Stimulated activated CD8-positive, alpha-beta memory T cell treated with anti-CD3 and anti-CD28 coated beads, Interleukin-4, amount 100 ng/mL, for 24 hours (primary cell): ENCODE data around the gene ARHGAP31.
"Not testable (repeated sequence)": the region's sequence is repeated elsewhere in the genome, so short reads cannot be mapped to it uniquely, and the experiment has no call there.

ENCODE experiments used
- DNase-seq: peaks from one replicate; pipeline ENCODE4 v3.0.0-alpha.2; 2020; ENCODE audit warnings: low read depth

ARHGAP31 gene

DNA sequence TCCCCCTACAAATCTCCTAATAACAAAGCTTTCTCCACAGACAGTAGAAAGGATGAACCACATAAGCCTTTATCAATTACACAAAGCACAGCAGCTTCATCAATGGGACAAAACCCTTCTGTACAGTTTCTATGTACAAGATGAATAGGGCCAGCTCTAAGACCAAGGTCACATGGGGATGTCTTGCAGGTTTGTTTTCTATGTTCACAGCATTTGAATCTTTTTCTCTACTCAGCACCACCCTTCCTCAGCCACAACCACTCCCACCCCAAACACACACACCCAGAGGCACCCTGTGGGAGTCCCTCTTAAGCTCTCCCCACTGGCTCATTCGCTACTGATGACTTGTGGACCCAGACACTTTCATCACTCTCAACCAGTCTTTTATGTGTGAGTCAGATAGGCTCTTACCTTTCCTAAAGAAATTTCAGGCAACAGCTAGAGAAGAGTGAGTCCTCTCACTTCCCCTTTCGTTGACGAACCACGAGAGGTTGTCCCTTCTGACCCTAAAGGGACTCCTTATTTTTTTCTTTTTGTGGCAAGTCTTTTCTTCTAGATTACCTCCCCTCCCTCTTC is 57.9 kb downstream of the ARHGAP31 start:
- no peak for DNase-seq

DNA sequence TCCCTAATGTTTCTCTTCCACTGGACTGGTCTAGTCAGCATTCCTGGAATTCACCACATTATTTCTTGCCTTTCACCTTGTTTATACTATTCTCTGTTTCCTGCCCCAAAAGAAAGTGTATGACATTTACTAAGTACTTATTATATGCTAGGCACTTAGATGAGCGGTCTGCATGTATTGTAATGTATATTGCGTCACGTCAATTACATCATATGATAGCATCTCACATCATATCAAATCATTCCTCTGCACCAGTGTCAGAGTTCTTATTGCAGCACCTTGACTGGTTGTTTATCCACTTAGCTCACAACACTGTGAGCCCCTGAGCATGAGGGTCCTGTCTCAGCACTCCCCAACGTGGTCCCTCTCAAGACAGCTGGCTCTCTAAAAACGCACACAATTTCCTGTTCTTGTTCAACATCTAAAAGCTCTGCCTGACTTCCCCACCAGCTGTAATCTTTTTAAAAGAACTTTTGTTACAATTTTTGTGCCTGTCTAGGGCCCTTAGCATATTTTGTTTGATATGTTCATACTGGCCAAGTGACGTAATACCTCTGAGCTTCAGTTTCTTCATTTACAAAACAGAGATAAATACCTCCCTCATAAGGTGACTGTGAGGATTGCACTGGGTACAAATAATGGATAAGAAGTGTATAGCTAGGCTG is 58.8 kb downstream of the ARHGAP31 start:
- DNase-seq: no peak

DNA sequence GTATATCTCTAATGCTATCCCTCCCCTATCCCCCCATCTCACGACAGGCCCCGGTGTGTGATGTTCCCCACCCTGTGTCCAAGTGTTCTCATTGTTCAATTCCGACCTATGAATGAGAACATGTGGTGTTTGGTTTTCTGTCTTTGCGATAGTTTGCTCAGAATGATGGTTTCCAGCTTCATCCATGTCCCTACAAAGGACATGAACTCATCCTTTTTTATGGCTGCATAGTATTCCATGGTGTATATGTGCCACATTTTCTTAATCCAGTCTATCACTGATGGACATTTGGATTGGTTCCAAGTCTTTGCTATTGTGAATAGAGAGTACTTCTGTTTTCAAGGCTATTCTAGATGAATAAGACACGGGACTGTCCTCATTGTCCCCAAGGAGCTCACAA is 61.4 kb downstream of the ARHGAP31 start:
- not testable (repeated sequence) for DNase-seq

DNA sequence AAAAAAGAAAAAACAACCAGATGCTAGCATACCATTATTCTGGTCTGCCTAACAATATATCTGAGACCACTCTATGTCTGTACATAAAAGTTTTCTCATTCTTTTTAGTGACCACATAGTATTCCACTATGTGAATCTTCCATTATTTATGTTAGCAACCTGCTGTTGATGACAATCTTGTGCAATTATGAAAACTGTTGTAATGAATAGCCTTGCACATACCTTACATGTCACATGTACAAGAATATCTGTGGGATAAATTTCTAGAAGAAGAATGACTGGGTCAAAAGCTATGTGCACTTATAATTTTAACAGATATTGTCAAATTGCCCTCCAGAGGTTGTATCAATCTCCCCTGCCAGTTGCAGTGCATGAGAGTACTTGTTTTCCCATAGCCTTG is 62.5 kb downstream of the ARHGAP31 start:
- no peak for DNase-seq

DNA sequence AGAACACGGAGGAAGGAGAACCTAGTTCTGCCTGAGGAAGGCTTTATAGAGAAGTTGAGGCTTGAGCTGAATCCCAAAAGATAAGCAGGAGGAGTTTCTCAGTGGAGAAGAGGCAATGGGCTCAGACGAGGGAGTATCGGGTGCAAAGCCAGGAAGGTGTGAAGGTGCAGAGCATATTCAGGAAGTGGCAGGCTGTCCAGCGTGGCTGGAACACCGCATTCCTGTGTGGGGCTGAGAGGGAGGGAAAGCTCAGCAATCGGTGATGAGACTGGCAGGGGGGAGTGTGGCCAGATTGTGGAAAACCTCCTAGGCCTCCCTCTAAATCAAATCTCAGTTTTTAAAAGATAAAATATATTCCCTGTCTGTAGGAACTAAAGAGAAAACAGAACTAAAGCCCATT is 63.0 kb downstream of the ARHGAP31 start:
- no peak for DNase-seq

DNA sequence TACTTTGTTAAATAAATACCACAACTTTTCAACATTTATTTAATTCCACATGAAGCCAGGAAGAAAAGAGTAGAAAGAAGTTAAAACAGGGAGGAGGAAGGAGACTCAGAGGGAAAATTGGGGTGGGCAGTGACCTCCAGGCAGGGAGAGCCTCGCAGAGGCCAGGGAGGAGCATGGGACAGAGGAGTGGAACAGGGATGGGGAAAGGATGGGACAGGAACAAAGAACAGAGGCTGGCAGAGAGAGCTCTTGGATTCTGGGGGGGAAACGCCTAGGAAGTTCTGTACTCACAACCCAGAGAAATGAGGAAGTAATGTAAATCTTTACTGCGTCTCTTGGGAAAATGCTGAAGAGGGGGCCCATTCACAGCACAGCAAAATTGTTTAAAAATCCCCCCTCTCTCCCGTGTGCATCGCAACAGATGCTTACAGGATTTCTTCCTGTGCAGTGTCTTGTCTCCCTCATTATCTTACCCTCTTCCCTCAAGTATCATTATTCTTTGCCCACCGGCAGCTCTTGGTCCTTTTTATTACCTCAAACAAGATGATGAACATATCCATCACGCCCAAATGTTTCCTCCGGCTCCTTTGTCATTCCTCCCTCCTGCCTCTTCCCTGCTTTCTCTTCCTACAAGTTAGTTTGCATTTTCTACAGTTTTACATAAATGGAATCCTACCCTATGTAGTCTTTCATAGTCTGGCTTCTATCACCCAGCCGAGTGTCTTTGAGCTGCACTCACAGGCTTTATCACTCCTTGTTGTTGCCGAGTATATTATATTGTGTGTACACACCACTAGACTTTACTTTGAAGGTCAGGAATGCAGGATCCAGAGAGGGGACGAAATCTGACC is 65.5 kb downstream of the ARHGAP31 start:
- DNase-seq: no peak

DNA sequence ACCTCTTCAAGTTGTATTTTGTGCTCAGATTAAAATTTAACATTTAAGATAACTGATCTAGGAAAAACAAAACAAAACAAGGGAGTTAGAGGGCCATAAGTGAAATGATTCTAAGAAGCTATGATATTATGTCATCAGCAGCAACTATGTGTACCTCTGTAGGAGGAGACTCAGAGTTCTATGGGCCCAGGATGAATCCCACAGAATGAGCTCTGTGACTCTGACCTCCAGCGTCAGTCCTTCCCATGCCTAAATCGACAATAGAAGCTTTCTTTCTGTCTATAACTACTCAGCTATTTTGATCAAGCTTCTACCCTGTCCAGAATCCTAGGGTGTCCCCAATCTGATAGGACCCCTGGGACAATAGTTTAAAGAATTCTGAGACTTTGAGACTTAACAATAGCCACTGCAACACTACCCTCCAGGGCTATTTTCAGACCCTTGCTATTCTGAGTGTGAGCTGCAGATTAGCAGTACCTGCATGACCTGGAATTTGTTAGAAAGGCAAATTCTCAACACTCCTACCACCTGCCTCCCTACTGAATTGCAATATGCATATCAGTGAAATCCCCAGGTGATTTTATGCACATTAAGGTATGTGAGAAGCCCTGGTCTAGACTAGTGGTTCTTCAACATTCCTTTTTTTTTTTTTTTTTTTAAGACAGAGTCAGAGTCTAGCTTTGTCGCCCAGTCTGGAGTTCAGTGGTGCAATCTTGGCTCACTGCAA is 66.7 kb downstream of the ARHGAP31 start:
- no peak for DNase-seq

DNA sequence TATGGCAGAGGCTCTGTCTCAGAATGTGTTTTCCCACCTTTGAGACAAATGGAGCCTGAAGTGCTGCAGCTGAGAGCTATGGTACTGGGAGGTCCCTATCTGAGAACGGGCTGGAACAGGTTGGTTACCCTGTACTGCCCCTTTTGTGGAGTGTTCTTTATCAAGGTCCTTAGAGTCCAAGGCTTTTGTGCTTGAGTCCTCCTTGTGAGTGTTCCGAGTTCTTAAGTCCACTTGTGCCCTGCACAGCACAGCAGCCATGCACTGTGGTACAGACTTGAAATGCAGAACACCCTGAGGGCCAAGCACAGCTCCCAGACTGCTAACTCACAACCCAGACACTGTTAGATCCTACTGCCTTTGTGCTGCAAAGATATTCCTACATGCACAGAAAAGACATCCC is 67.8 kb downstream of the ARHGAP31 start:
- DNase-seq: no peak

DNA sequence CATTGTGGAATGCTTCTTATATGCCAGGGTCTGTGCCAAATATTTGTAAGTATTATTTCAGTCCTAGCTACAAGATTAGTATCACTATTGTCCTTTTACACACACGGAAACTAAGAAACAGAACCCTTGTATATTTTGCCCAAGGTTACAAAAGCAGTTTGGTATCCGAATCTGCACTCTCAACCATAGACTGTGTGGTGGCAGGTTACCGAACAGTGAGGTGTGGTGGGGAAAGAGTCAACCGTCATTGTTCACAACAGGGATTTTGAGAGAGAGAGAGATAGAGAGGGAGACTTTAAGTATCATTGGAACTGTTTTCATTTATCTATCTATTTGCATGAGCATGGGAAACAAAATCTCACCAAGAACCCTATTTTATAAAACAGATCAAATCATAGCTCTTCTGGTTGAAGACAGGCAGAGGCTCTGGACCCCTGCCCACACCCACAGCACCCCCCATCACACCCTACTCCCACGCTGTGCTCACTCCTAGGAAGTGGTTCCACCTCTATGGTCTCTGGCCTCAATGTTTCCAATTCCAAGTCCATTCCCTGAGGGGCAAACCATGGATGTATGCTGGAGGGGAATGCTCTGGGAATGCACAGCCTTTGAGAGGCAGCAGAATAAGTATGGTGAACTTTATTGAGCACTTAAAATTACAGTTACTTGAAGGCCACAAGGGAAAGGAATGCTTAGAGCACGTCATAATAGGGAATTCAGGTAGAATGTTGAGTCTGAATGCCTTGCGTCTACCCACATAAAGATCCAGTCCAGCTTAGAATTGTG is 69.0 kb downstream of the ARHGAP31 start:
- DNase-seq: no peak

DNA sequence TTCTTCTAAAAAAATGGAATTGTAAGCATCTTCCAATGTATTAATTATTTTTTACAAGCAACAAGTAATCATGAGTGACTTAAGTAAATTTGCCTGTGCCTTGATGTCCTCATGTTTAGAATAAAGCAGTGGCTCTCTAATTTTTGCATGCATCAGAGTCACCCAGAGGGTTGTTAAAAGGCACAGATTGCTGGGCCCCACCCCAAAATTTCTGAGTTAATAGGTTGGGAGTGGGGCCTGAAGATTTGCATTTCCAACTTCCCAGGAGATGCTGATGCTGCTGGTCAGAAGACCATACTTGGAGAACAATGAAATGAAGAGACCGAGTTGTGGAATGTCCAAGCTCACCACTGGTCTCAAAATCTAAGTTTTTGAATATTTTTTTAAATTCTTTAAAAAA is 70.2 kb downstream of the ARHGAP31 start:
- DNase-seq: no peak

DNA sequence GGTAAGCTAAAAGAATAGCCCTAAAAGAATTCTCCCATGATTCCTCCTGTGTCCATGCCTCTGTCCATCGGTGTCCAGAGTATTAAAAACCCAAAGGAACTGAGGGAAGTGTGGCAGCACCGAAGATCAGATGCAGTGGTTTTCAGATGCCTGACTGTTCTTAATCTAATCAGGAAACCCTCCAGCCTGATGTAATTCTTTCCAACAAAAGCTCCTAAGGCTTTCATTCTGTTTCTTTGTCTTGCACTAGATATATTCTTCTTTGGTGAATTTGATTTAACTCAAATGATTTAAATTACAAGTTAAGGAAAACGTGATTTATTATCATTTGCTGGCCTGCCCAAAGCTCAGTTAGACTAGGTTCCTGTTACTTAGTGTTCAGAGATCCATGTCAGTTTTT is 71.2 kb downstream of the ARHGAP31 start:
- DNase-seq: no peak

DNA sequence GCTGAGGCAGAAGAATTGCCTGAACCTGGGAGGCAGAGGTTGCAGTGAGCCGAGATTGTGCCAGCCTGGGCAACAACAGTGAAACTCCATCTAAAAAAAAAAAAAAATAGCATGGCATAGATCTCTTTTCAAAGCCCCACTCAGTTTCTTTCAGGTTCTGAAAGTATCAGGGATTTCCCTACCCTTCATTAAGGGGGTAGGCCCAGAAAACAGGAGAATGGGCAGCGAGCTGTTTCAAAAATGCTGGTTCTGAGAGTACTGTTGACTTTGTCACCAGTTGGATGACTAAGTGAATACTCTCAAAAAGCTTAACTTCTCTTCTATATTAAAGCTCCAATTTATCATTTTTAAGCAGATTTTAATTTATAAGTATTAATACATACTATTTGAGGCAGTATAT is 72.8 kb downstream of the ARHGAP31 start:
- no peak for DNase-seq

DNA sequence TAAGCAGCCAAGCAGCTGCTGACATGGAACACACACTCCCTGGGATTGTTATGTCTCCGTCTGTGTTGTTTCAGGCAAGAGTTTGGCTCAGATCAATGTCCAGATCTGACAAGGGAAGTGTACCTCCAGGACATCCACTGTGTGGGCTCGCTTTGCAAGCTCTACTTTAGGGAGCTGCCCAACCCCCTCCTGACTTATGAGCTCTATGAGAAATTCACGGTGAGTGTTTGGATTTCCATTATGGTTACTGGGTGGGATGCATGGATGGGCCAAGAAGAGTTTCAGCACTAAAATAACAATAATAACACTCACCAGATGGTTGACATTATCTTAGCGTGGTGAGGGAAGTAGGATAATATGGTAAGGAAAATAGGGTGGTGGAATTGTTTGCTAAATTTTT is 74.1 kb downstream of the ARHGAP31 start:
- DNase-seq: no peak

DNA sequence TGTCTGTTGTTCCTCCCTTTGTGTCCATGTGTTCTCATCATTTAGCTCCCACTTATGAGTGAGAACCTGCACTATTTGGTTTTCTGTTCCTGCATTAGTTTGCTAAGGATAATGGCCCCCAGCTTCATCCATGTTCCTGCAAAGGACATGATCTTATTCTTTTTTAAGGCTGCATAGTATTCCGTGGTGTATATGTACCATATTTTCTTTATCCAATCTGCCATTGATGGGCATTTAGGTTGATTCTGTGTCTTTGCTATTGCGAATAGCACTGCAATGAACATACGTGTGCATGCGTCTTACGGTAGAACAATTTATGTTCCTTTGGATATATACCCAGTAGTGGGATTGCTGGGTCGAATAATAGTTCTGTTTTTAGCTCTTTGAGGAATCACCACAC is 77.6 kb downstream of the ARHGAP31 start:
- DNase-seq: not testable (repeated sequence)

DNA sequence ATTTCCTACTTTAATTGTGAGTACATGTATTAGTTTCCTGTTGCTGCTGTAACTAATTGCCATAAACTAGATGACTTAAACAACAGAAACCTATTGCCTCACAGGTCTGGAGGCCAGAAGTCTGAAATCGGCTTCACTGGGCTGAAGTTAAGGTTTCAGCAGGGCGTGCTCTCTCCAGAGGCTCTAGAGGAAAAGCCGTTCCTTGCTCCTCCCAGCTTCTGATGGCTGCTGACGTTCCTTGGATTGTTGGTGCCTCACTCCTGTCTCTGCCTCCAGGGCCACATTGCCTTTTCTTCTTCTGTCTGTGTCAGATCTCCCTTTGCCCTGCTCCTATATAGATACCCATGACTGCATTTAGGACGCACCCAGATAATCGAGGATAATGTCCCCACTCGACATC is 80.9 kb downstream of the ARHGAP31 start:
- no peak for DNase-seq

DNA sequence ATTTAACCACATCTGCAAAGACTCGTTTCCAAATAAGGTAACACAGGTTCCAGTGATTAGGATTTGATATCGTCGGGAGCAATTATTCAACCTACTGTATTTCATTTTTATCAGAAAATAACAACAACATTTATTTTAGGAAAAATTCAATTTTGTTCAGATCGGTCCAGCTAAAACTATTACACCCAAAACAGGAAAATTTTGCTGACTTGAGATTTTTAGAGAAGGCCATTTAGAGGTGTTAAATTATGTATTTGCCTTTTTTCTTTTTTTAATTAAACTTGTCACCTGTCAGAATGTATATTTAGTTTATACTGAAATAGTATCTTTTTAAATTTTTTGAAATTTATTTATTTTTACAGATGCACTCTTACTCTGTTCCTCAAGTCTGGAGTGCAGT is 81.3 kb downstream of the ARHGAP31 start:
- no peak for DNase-seq

DNA sequence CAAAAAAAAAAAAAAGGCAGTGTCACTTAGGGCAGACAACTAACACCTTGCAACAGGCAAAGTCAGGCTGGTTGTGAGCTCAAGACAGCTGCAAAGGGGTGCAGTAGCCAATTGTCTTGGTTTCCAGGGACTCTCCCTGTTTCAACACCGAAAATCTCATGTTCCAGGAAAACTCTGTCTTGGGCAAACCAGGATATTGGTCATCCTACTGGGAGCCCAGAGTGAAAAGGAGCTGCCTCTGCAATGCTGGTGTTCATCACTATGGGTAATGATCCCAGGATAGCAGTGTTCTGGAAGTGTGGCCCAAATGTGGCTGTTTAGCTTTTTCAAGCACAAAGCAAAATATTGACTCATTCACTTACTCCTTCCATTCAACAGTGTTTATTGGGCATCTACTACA is 82.6 kb downstream of the ARHGAP31 start:
- no peak for DNase-seq

DNA sequence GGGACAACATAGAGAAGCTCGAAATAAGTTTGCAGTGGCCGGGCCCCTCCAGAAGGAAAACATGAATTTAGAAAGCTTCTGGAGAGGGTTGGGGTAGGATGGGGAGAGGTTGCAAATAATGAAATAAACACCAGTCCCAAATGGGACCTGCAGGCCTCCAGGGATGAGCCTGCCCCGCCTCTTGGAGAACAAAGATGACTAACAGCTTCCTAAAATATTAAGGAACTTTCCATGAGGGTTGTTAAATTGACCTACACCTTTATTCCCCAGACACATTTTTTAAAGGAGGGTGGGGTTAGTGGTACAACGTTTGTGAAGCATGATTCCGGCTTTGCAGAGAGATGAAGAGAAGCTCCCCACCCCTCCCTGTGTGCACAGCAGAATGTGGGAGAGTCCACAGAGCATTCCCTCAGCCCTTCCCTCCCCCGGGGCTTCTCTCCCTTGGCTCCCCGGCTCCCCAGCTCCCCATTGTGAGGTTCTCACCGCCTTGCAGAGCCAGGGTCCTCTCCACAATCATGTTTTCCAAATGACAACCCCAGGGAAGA is 84.1 kb downstream of the ARHGAP31 start:
- no peak for DNase-seq

DNA sequence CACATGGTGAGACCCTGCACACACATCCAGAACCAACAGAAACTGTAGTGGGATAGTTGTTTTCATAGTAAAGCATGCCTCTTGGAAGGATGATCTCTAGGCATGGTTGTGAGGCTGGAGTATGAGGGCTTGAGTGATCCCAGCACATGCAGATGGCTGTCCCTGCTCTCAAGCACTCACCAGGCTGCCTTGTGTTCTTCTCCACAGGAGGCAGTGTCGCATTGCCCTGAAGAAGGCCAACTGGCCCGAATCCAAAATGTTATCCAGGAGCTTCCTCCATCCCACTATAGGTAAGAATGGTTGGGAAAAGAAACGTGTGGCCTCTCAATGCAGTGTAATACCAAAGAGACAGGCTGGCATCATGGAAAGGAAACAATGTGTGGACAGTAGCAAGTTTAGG is 86.5 kb downstream of the ARHGAP31 start:
- DNase-seq: no peak

DNA sequence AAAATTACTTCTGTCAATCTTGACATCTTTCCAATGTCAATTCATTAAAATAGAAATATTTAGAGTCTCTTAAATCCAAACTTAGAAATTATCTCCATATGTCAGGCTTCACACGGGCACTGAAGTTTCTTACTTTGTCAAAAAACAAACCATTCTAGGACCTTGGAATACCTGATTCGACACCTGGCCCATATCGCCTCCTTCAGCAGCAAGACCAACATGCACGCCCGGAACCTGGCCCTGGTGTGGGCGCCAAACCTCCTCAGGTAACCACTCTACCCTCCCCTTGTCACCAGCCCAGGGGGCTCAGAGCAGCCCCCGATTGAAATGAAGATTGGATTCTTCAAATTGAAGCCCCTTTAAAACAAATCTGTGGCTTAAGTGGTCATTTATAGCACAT is 88.0 kb downstream of the ARHGAP31 start:
- DNase-seq: no peak

DNA sequence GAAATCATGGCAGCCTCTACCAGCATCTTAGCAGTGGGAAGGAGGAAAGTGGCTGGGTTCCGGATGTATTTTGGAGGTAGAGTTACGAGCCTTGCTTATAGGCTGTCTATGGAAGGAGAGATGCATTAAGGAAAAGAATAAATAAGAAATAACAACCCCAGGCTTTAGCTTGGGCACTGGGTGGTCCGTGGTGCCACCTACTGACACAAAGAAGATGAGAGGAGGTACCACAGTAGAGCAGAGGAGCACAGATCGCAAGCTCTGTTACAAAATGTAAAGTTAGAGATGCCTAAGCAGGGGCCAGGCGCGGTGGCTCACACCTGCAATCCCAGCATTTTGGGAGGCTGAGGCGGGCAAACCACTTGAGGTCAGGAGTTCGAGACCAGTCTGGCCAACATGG is 94.4 kb downstream of the ARHGAP31 start:
- DNase-seq: no peak

DNA sequence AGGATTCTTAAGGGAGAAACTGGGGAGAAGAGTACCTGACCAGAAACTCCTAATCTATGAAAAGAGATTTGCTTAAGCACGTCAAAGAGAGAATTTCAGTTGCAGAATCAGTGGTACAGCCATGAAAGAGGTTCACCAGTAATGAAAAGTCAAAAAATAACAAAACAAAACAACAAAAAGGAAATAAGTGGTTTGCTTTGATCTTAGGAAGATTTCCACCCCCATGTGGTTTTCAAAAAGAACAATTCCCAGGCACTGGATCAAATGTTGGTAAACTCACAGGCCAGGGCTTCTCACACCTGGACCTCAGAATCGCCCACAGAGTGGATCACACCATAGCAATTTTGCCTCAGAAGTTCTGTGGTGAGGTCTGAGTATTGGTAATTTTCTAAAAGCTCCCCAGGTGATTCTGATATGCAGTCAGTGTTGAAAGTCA is 101.8 kb downstream of the ARHGAP31 start:
- DNase-seq: no peak
